Uterus (tissue), 2 donors: Measurements from ENCODE around the gene DIMT1.

ENCODE experiments used
- CTCF ChIP-seq, 4 experiments: fragments of 200-600 bp in 2 of 4; fragments of 450-650 bp in 2 of 4; sonication (generic) in 2 of 4; IDR thresholded peaks; one replicate each; pipeline ENCODE4 v1.5.1; 2016 to 2019; ENCODE audit warnings: antibody characterized with exemption in 4 of 4, mild to moderate bottlenecking in 2 of 4, moderate library complexity in 1 of 4
- POLR2A ChIP-seq, 2 donors: fragments of 450-650 bp; IDR thresholded peaks; one replicate each; pipeline ENCODE4 v1.6.1; 2016; ENCODE audit warnings: antibody characterized with exemption in 2 of 2, mild to moderate bottlenecking in 1 of 2, moderate library complexity in 1 of 2

GRCh38 chr5:62369039-62369438 lies 34.7 kb downstream of the DIMT1 start:
- no peak for TF ChIP-seq POLR2A (IDR thresholded peaks at IDR 0.05)
- TF ChIP-seq CTCF (IDR thresholded peaks at IDR 0.05) = no peak
